H1 (cell line): ENCODE measurements around the gene KCNG3. TPM values are rescaled to one million over a fixed set of nuclear protein-coding genes. Genes with fewer than 3 reads are reported as not detected.

Source experiments
- CHD2 ChIP-seq: IDR thresholded peaks from 2 replicates; pipeline ENCODE4 v1.6.1; 2012; ENCODE audit warnings: low read length, improper control_type of control experiment
- CHD7 ChIP-seq: fragments of 300-600 bp; sonication (generic); IDR thresholded peaks from 2 replicates; pipeline ENCODE4 v1.7.1; 2012; ENCODE audit warnings: low read length, moderate library complexity, mild to moderate bottlenecking, inconsistent platforms; ENCODE audit not compliant: insufficient replicate concordance
- EZH2 ChIP-seq: fragments of 200-600 bp; sonication (generic); IDR thresholded peaks from 2 replicates; pipeline ENCODE4 v1.7.1; 2012; ENCODE audit warnings: low read depth, mild to moderate bottlenecking, moderate library complexity, low read length, inconsistent platforms; ENCODE audit not compliant: severe bottlenecking
- HDAC6 ChIP-seq: IDR thresholded peaks from one replicate; pipeline ENCODE4 v1.7.1; 2012; ENCODE audit warnings: low read depth, mild to moderate bottlenecking, inconsistent platforms, low read length, moderate library complexity
- KDM5A ChIP-seq: fragments of 200-600 bp; IDR thresholded peaks from 2 replicates; pipeline ENCODE4 v1.7.1; 2012; ENCODE audit warnings: mild to moderate bottlenecking, low read length, inconsistent platforms, mixed read lengths
- POU5F1 ChIP-seq: IDR thresholded peaks from 2 replicates; pipeline ENCODE4 v1.6.1; 2011; ENCODE audit warnings: low read depth, mild to moderate bottlenecking, low read length, moderate library complexity
- RAD21 ChIP-seq, 2 experiments: IDR thresholded peaks in 1 of 2; conservative IDR thresholded peaks in 1 of 2; 2 replicates each; pipeline ENCODE4 v1.6.1; 2011; ENCODE audit warnings: low read depth in 2 of 2, low read length in 2 of 2, improper control_type of control experiment in 1 of 2, inconsistent platforms in 1 of 2, mild to moderate bottlenecking in 1 of 2, moderate library complexity in 1 of 2
- SUZ12 ChIP-seq: fragments of 200-600 bp; sonication (generic); IDR thresholded peaks from 2 replicates; pipeline ENCODE4 v1.6.1; 2012; ENCODE audit warnings: mild to moderate bottlenecking, inconsistent platforms, low read length, moderate library complexity, mixed read lengths
- polyA plus RNA-seq, 7 experiments: library from polyadenylated mRNA; depleted of rRNA in 3 of 7; stranded (reverse) in 5 of 7; unstranded in 2 of 7; fragments of >200 nt in 5 of 7; fragments of 200-250 nt in 2 of 7; gene quantifications; 1 replicate in 5 of 7; 2 replicates in 1 of 7; 4 replicates in 1 of 7; pipeline versions ENCODE4 v1.2.1 to v1.2.3, GENCODE V29; 2011 to 2013; ENCODE audit warnings: missing spikeins in 2 of 7, mixed read lengths in 2 of 7
- total RNA-seq: library from RNA; stranded (reverse); fragmentation: NEBNext Ultra II Directional; extraction: Animal tissue kit (Norgen Biotek cat#: 25700); gene quantifications from 2 replicates; pipeline ENCODE4 v1.2.1, GENCODE V29; 2021

KCNG3 gene
- total and polyA plus RNA-seq, 2 of the 8 experiments (the other 6 are each of a cell fraction or from before 2014, with no cell fraction given): 8.1 to 21.3 TPM

DNA sequence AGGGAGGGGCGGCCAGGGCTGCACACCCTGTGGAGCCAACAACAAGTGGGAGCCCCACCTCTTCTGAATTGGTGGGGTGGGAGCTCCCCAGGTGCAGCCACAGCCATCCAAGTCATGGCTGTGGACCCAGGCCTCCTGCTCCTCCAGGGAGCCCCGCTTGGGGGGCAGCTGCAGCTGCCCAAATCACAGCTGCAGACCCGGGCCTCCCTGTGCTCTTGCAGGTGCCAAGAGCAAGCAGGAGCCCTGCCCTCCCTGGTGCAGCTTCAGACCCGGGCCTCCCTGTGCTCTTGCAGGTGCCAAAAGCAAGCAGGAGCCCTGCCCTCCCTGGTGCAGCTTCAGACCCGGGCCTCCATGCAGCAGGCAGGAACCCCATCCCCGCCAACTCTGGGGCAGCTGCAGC lies 86.3 kb downstream of the KCNG3 start (continued):
- no peak for TF ChIP-seq CHD7
- TF ChIP-seq SUZ12: no peak
- no peak for TF ChIP-seq HDAC6
- no peak for TF ChIP-seq RAD21 (IDR thresholded peaks at IDR 0.05 in 1 of 2, conservative IDR thresholded peaks at IDR 0.05 in 1 of 2; ENCODE audit: low read depth in 2 of 2, low read length in 2 of 2)
- no peak for TF ChIP-seq CHD2
- no peak for TF ChIP-seq KDM5A
- no peak for TF ChIP-seq POU5F1
- no peak for TF ChIP-seq EZH2
